ENCODE measurements around the gene RPL12. TPM values are rescaled to one million over a fixed set of nuclear protein-coding genes. Genes with fewer than 3 reads are reported as not detected.

RPL12 gene
- total and polyA plus RNA-seq, 4 donors, result 289 to 829 (median 485) TPM

GRCh38 chr9:127451858-127452656 is 851 bp upstream of the RPL12 start:
- H3K9me3 ChIP-seq (ENCODE audit: control insufficient read depth in 4 of 4, low read length in 3 of 4), result no peaks in the 10 kb centered on the region
- 13% methylated on average over 29 of the region's 29 CpGs for WGBS
- TF ChIP-seq REST (IDR thresholded peaks at IDR 0.05) (no peak), HNF4A (conservative IDR thresholded peaks at IDR 0.05) (no peak), ZBTB33 (IDR thresholded peaks at IDR 0.05) (no peak)
- peaks cover 7 to 30% (median 19%) of the 10 kb centered on the region in 4 donors for H3K36me3 ChIP-seq (ENCODE audit: control insufficient read depth in 4 of 4, insufficient read depth in 3 of 4, low read depth in 1 of 4, low read length in 3 of 4)
- peaks cover 7 to 38% (median 26%) of the 10 kb centered on the region in 4 donors for H3K4me1 ChIP-seq (ENCODE audit: control insufficient read depth in 4 of 4, insufficient read depth in 4 of 4, low read length in 3 of 4)
- peak overlapping the region; percentile 70 to 81 for H3K9ac ChIP-seq (ENCODE audit: low read depth in 1 of 2, low read length in 2 of 2)
- H3K27me3 ChIP-seq (ENCODE audit: control insufficient read depth in 4 of 4, insufficient read depth in 4 of 4, low read length in 3 of 4), result no peaks in the 10 kb centered on the region
- peak overlapping the region; percentile 68 to 84 (median 77) for H3K4me3 ChIP-seq (ENCODE audit: low read depth in 1 of 3, low read length in 3 of 3)
- peak overlapping the region; percentile 89 to 94 for H3K27ac ChIP-seq (ENCODE audit: low read depth in 1 of 2, low read length in 2 of 2)
- DNase-seq (ENCODE audit: low spot score), result peak; percentile 62

- Histone ChIP-seq H3K36me3 (ENCODE audit: control insufficient read depth in 4 of 4, insufficient read depth in 3 of 4, low read depth in 1 of 4, low read length in 3 of 4) (peaks cover 8 to 32% (median 24%) of the 10 kb centered on the region in 4 donors), H3K27me3 (ENCODE audit: control insufficient read depth in 4 of 4, insufficient read depth in 4 of 4, low read length in 3 of 4) (no peaks in the 10 kb centered on the region), H3K9me3 (ENCODE audit: control insufficient read depth in 4 of 4, low read length in 3 of 4) (no peaks in the 10 kb centered on the region), H3K4me1 (ENCODE audit: control insufficient read depth in 4 of 4, insufficient read depth in 4 of 4, low read length in 3 of 4) (peaks cover 7 to 38% (median 26%) of the 10 kb centered on the region in 4 donors), H3K27ac (ENCODE audit: low read depth in 1 of 2, low read length in 2 of 2) (peak overlapping the region; percentile 89 to 94), H3K9ac (ENCODE audit: low read depth in 1 of 2, low read length in 2 of 2) (peak overlapping the region; percentile 70 to 81), H3K4me3 (ENCODE audit: low read depth in 1 of 3, low read length in 3 of 3) (peak overlapping the region; percentile 68 to 84 (median 77))
- WGBS, result under 1% methylated on average over 14 of the region's 14 CpGs
- DNase-seq (ENCODE audit: low spot score), result no peak
- TF ChIP-seq YY1 (IDR thresholded peaks at IDR 0.05) (peak; percentile 4), ATF3 (IDR thresholded peaks at IDR 0.05) (no peak), RXRA (IDR thresholded peaks at IDR 0.05) (no peak), EGR1 (IDR thresholded peaks at IDR 0.05; ENCODE audit: low read depth in 2 of 2) (no peak)
Observed at GRCh38 chr9:127451608-127451857, 327 bp upstream of the RPL12 start.

- no peak for DNase-seq (ENCODE audit: low spot score)
- Histone ChIP-seq H3K27me3 (ENCODE audit: control insufficient read depth in 4 of 4, insufficient read depth in 4 of 4, low read length in 3 of 4) (no peaks in the 10 kb centered on the region), H3K4me3 (ENCODE audit: low read depth in 1 of 3, low read length in 3 of 3) (peak overlapping the region; percentile 71 to 84 (median 77)), H3K36me3 (ENCODE audit: control insufficient read depth in 4 of 4, insufficient read depth in 3 of 4, low read depth in 1 of 4, low read length in 3 of 4) (peaks cover 11 to 42% (median 32%) of the 10 kb centered on the region in 4 donors), H3K9me3 (ENCODE audit: control insufficient read depth in 4 of 4, low read length in 3 of 4) (no peaks in the 10 kb centered on the region), H3K9ac (ENCODE audit: low read depth in 1 of 2, low read length in 2 of 2) (peak overlapping the region; percentile 87), H3K4me1 (ENCODE audit: control insufficient read depth in 4 of 4, insufficient read depth in 4 of 4, low read length in 3 of 4) (peaks cover 7 to 47% (median 31%) of the 10 kb centered on the region in 4 donors), H3K27ac (ENCODE audit: low read depth in 1 of 2, low read length in 2 of 2) (peak overlapping the region; percentile 89 to 94)
- WGBS, result 14% methylated on average over 14 of the region's 14 CpGs
- TF ChIP-seq HNF4A (conservative IDR thresholded peaks at IDR 0.05) (no peak), YY1 (IDR thresholded peaks at IDR 0.05) (no peak), JUND (IDR thresholded peaks at IDR 0.05) (no peak), FOXA1 (IDR thresholded peaks at IDR 0.05) (no peak), REST (IDR thresholded peaks at IDR 0.05) (no peak), SP1 (IDR thresholded peaks at IDR 0.05) (no peak), TAF1 (conservative IDR thresholded peaks at IDR 0.05) (no peak), RXRA (IDR thresholded peaks at IDR 0.05) (no peak), NR2F2 (IDR thresholded peaks at IDR 0.05) (no peak), EGR1 (IDR thresholded peaks at IDR 0.05; ENCODE audit: low read depth in 2 of 2) (no peak), RAD21 (IDR thresholded peaks at IDR 0.05) (no peak), GABPA (IDR thresholded peaks at IDR 0.05 in 1 of 2, conservative IDR thresholded peaks at IDR 0.05 in 1 of 2) (no peak), ZBTB33 (IDR thresholded peaks at IDR 0.05) (no peak)
Observed at GRCh38 chr9:127450243-127450760, 904 bp downstream of the RPL12 start.
